Measurements from ENCODE around the gene TEKT2.
A peak's percentile ranks its signal among the peaks of the same experiment; 100 is the strongest.

The TEKT2 gene

GRCh38 chr1:36128905-36129206 is 45.0 kb downstream of the TEKT2 start:
- H3K4me3 ChIP-seq (ENCODE audit: low read length), result no peak overlapping the region
- DNase-seq (ENCODE audit: low read depth), result no peak
- no peak for TF ChIP-seq CTCF (conservative IDR thresholded peaks at IDR 0.05; ENCODE audit: low read depth, low read length)

GRCh38 chr1:36132029-36132428 is 48.1 kb downstream of the TEKT2 start:
- DNase-seq (ENCODE audit: low read depth), result no peak
- no peak overlapping the region for H3K4me3 ChIP-seq (ENCODE audit: low read length)
- TF ChIP-seq CTCF (conservative IDR thresholded peaks at IDR 0.05; ENCODE audit: low read depth, low read length), result no peak

GRCh38 chr1:36133484-36133883 is 49.6 kb downstream of the TEKT2 start:
- no peak for TF ChIP-seq CTCF (conservative IDR thresholded peaks at IDR 0.05; ENCODE audit: low read depth, low read length)
- H3K4me3 ChIP-seq (ENCODE audit: low read length), result no peak overlapping the region
- peak; percentile 89 for DNase-seq (ENCODE audit: low read depth)

GRCh38 chr1:36134031-36134430 is 50.1 kb downstream of the TEKT2 start:
- H3K4me3 ChIP-seq (ENCODE audit: low read length), result no peak overlapping the region
- DNase-seq (ENCODE audit: low read depth), result no peak
- no peak for TF ChIP-seq CTCF (conservative IDR thresholded peaks at IDR 0.05; ENCODE audit: low read depth, low read length)

GRCh38 chr1:36134505-36135329 is 50.8 kb downstream of the TEKT2 start:
- H3K4me3 ChIP-seq (ENCODE audit: low read length), result no peak overlapping the region
- no peak for DNase-seq (ENCODE audit: low read depth)
- TF ChIP-seq CTCF (conservative IDR thresholded peaks at IDR 0.05; ENCODE audit: low read depth, low read length), result peak; percentile 80

GRCh38 chr1:36135330-36135667 is 51.4 kb downstream of the TEKT2 start:
- no peak overlapping the region for H3K4me3 ChIP-seq (ENCODE audit: low read length)

More at GRCh38 chr1:36135330-36135667, 51.4 kb downstream of the TEKT2 start:
- DNase-seq (ENCODE audit: low read depth), result no peak
- no peak for TF ChIP-seq CTCF (conservative IDR thresholded peaks at IDR 0.05; ENCODE audit: low read depth, low read length)

Data from retinal pigment epithelial cell (primary cell).